Measurements from ENCODE around the gene NIT2.
"Not testable (repeated sequence)": the region's sequence is repeated elsewhere in the genome, so short reads cannot be mapped to it uniquely, and the experiment has no call there.

NIT2 gene

GRCh38 chr3:100339786-100340185, 5.2 kb downstream of the NIT2 start:
- DNase-seq: no peak

GRCh38 chr3:100340527-100340926, 6.0 kb downstream of the NIT2 start:
- no peak for DNase-seq

- no peak for DNase-seq
Measured at GRCh38 chr3:100348727-100349126, 14.2 kb downstream of the NIT2 start.

GRCh38 chr3:100351770-100352169, 17.2 kb downstream of the NIT2 start:
- DNase-seq: not testable (repeated sequence)

- no peak for DNase-seq
Measured at GRCh38 chr3:100352296-100353231, 18.0 kb downstream of the NIT2 start.

- no peak for DNase-seq
Measured at GRCh38 chr3:100354850-100355249, 20.3 kb downstream of the NIT2 start.

- no peak for DNase-seq
Measured at GRCh38 chr3:100358413-100358812, 23.9 kb downstream of the NIT2 start.

- DNase-seq: no peak
Measured at GRCh38 chr3:100359035-100359434, 24.5 kb downstream of the NIT2 start.

- no peak for DNase-seq
Measured at GRCh38 chr3:100360757-100361496, 26.4 kb downstream of the NIT2 start.

- no peak for DNase-seq
Measured at GRCh38 chr3:100361897-100362296, 27.3 kb downstream of the NIT2 start.

GRCh38 chr3:100364421-100364820, 29.9 kb downstream of the NIT2 start:
- no peak for DNase-seq

- no peak for DNase-seq
Measured at GRCh38 chr3:100366424-100366823, 31.9 kb downstream of the NIT2 start.

GRCh38 chr3:100368441-100368840, 33.9 kb downstream of the NIT2 start:
- DNase-seq: no peak

- DNase-seq: no peak
Measured at GRCh38 chr3:100370756-100371155, 36.2 kb downstream of the NIT2 start.

- DNase-seq: no peak
Measured at GRCh38 chr3:100374521-100374920, 40.0 kb downstream of the NIT2 start.

- DNase-seq: no peak
Measured at GRCh38 chr3:100376301-100376700, 41.7 kb downstream of the NIT2 start.

- DNase-seq: no peak
Measured at GRCh38 chr3:100384733-100385525, 50.4 kb downstream of the NIT2 start.

- DNase-seq: no peak
Measured at GRCh38 chr3:100386437-100387074, 52.0 kb downstream of the NIT2 start.

GRCh38 chr3:100389025-100389424, 54.5 kb downstream of the NIT2 start:
- no peak for DNase-seq

- DNase-seq: no peak
Measured at GRCh38 chr3:100395679-100396431, 61.3 kb downstream of the NIT2 start.

- no peak for DNase-seq
Measured at GRCh38 chr3:100396967-100397366, 62.4 kb downstream of the NIT2 start.

Data from NCI-H526 treated with DMSO at 0.1 percent for 48 hours (cell line).